Adrenal gland (tissue), 12 donors: ENCODE measurements around the gene CSNK1G1. TPM values are rescaled to one million over a fixed set of nuclear protein-coding genes. Genes with fewer than 3 reads are reported as not detected.

ENCODE experiments used
- DNase-seq, 7 donors: peaks; one replicate each; pipeline ENCODE4 v3.0.0-alpha.2; 2019 to 2020
- H3K27ac ChIP-seq, 5 donors: fragments of 200-600 bp; sonication (generic) in 4 of 5; 1 replicate in 3 of 5; 2 replicates in 2 of 5; pipeline versions ENCODE4 v1.5.1 to v1.8.0; 2016 to 2020; ENCODE audit warnings: mild to moderate bottlenecking in 1 of 5
- H3K27me3 ChIP-seq: fragments of 200-600 bp; 2 replicates; pipeline ENCODE4 v1.8.0; 2021
- H3K36me3 ChIP-seq, 2 donors: fragments of 200-600 bp; replicated peaks in 1 of 2; 1 replicate in 1 of 2; 2 replicates in 1 of 2; pipeline versions ENCODE4 v1.5.1 to v1.8.0; 2018 to 2022
- H3K4me1 ChIP-seq, 2 donors: fragments of 200-600 bp; replicated peaks in 1 of 2; 1 replicate in 1 of 2; 2 replicates in 1 of 2; pipeline versions ENCODE4 v1.5.1 to v1.8.0; 2018 to 2021
- H3K4me3 ChIP-seq, 4 donors: fragments of 200-600 bp; sonication (generic) in 3 of 4; one replicate each; pipeline ENCODE4 v1.5.1; 2016 to 2018
- H3K9me3 ChIP-seq, 3 donors: fragments of 200-600 bp; sonication (generic) in 1 of 3; replicated peaks in 1 of 3; 1 replicate in 2 of 3; 2 replicates in 1 of 3; pipeline versions ENCODE4 v1.5.1 to v1.8.0; 2016 to 2021
- CTCF ChIP-seq, 6 experiments: fragments of 450-650 bp in 4 of 6; fragments of 200-600 bp in 2 of 6; sonication (generic) in 1 of 6; IDR thresholded peaks; 1 replicate in 5 of 6; 2 replicates in 1 of 6; pipeline versions ENCODE4 v1.5.1 to v1.8.0; 2016 to 2021; ENCODE audit warnings: antibody characterized with exemption in 6 of 6, mild to moderate bottlenecking in 2 of 6, moderate library complexity in 1 of 6
- POLR2A ChIP-seq, 2 donors: fragments of 450-650 bp; IDR thresholded peaks; one replicate each; pipeline ENCODE4 v1.6.1; 2017; ENCODE audit warnings: antibody characterized with exemption in 2 of 2, mild to moderate bottlenecking in 2 of 2, moderate library complexity in 1 of 2
- WGBS, 4 donors: extraction: QIAGEN DNeasy Blood & Tissue Kit in 2 of 4; methylation state at CpG; one replicate each; pipeline versions ENCODE4 v1.1.5 to v1.1.7; 2013 to 2017; 5-methylcytosine and 5-hydroxymethylcytosine counted together
- intact Hi-C, 2 donors: fragments of 100-400 bp; cut with DNase I; formaldehyde crosslinking; loops; one replicate each; pipeline versions ENCODE4 v1.14.1 to v1.15.0; 2022 to 2023
- polyA plus RNA-seq, 3 donors: library from polyadenylated mRNA; stranded (reverse); fragments of 200-250 nt in 2 of 3; fragments of 350-450 nt in 1 of 3; fragmentation: Illumina TruSeq in 1 of 3; extraction: RNeasy Lipid Tissue Mini Kit (QIAGEN cat#74804) in 1 of 3; gene quantifications; one replicate each; pipeline ENCODE4 v1.2.3, GENCODE V29; 2013 to 2014
- total RNA-seq, 9 donors: library from RNA; depleted of rRNA in 4 of 9; stranded (reverse); fragments of >200 nt in 4 of 9; fragments of 120-200 nt in 1 of 9; fragmentation: NEBNext Ultra II Directional in 1 of 9; extraction: Animal tissue kit (Norgen Biotek cat#: 25700) in 1 of 9; gene quantifications; one replicate each; pipeline versions ENCODE4 v1.1.0 to v1.2.4, GENCODE V29; 2013 to 2023
- donor health status: healthy with polysubstance abuse.
- donor health status: Bipolar disorder and iron deficiency.
- donor health status: DM: yes; HTN: yes; CAD: no.
- donor health status: DM: no; HTN: no; CAD: no.
- donor health status: DM: no; HTN: no; CAD: no.
- donor health status: DM: yes; HTN: yes; CAD: no.

Gene CSNK1G1
- total and polyA plus RNA-seq, 12 donors, result 1.2 to 31.6 (median 13.6) TPM

GRCh38 chr15:64144565-64145281, 211.2 kb downstream of the CSNK1G1 start:
- DNase-seq, result peak in 1 of 7 donors; percentile 18
- WGBS, 4 donors, result 69 to 84% (median 82%) methylated on average over 14 of the region's 14 CpGs
- Histone ChIP-seq H3K27me3 (no peaks in the 10 kb centered on the region), H3K36me3 (peaks cover 0 to 36% of the 10 kb centered on the region in 2 donors), H3K4me1 (peaks cover 0 to 4% of the 10 kb centered on the region in 2 donors), H3K4me3 (no peak overlapping the region), H3K27ac (no peak overlapping the region), H3K9me3 (no peaks in the 10 kb centered on the region)
- TF ChIP-seq POLR2A (IDR thresholded peaks at IDR 0.05), result no peak
- intact Hi-C loops, result loop anchor here in 1 of 2 donors (10.0 kb wide), 1 partner anchor 60 kb away; no protein-coding TSS in a partner anchor

GRCh38 chr15:64144192-64144564, 211.8 kb downstream of the CSNK1G1 start:
- peak in 1 of 7 donors; percentile 19 for DNase-seq

GRCh38 chr15:64143276-64143675, 212.7 kb downstream of the CSNK1G1 start:
- intact Hi-C loops, result loop anchor here in 1 of 2 donors (10.0 kb wide), 1 partner anchor 58 kb away; no protein-coding TSS in a partner anchor
- H3K27me3 ChIP-seq, result no peaks in the 10 kb centered on the region
- 86 to 90% (median 88%) methylated on average over 6 of the region's 6 CpGs for whole genome bisulfite sequencing, 4 donors
- TF ChIP-seq POLR2A (IDR thresholded peaks at IDR 0.05) (no peak), CTCF (IDR thresholded peaks at IDR 0.05) (no peak)
- peaks cover 0 to 43% of the 10 kb centered on the region in 2 donors for H3K36me3 ChIP-seq
- H3K4me3 ChIP-seq, result no peak overlapping the region
- peak in 1 of 7 donors; percentile 13 for DNase-seq
- H3K4me1 ChIP-seq, result peaks cover 0 to 4% of the 10 kb centered on the region in 2 donors
- no peak overlapping the region for H3K27ac ChIP-seq
- H3K9me3 ChIP-seq, result no peaks in the 10 kb centered on the region

More at GRCh38 chr15:64144192-64144564, 211.8 kb downstream of the CSNK1G1 start:
- no peak for TF ChIP-seq POLR2A (IDR thresholded peaks at IDR 0.05)
- no peak for TF ChIP-seq CTCF (IDR thresholded peaks at IDR 0.05)
- Histone ChIP-seq H3K4me3 (no peak overlapping the region), H3K9me3 (no peaks in the 10 kb centered on the region), H3K27ac (no peak overlapping the region), H3K27me3 (no peaks in the 10 kb centered on the region), H3K36me3 (peaks cover 0 to 36% of the 10 kb centered on the region in 2 donors), H3K4me1 (peaks cover 0 to 4% of the 10 kb centered on the region in 2 donors)
- intact Hi-C loops, result loop anchor here in 1 of 2 donors (10.0 kb wide), 1 partner anchor 59 kb away; no protein-coding TSS in a partner anchor
- 81 to 88% (median 82%) methylated on average over 8 of the region's 8 CpGs for WGBS, 4 donors

GRCh38 chr15:64141798-64142512, 214.0 kb downstream of the CSNK1G1 start:
- DNase-seq, result no peak
- 96 to 97% (median 96%) methylated on average over 8 of the region's 8 CpGs for WGBS, 4 donors

More at GRCh38 chr15:64141798-64142512, 214.0 kb downstream of the CSNK1G1 start:
- Histone ChIP-seq H3K9me3 (no peaks in the 10 kb centered on the region), H3K4me1 (peaks cover 0 to 4% of the 10 kb centered on the region in 2 donors), H3K27me3 (no peaks in the 10 kb centered on the region), H3K27ac (no peak overlapping the region), H3K4me3 (no peak overlapping the region), H3K36me3 (peaks cover 0 to 55% of the 10 kb centered on the region in 2 donors)
- TF ChIP-seq POLR2A (IDR thresholded peaks at IDR 0.05), result no peak
- no peak for TF ChIP-seq CTCF (IDR thresholded peaks at IDR 0.05)
- intact Hi-C loops, result loop anchor here in 1 of 2 donors (10.0 kb wide), 1 partner anchor 57 kb away; no protein-coding TSS in a partner anchor
